ENCODE measurements around the gene SORCS2. TPM values are rescaled to one million over a fixed set of nuclear protein-coding genes. Genes with fewer than 3 reads are reported as not detected.

SORCS2 gene
- total and polyA plus RNA-seq, 8 donors = 4.6 to 9.7 (median 7.2) TPM

DNA sequence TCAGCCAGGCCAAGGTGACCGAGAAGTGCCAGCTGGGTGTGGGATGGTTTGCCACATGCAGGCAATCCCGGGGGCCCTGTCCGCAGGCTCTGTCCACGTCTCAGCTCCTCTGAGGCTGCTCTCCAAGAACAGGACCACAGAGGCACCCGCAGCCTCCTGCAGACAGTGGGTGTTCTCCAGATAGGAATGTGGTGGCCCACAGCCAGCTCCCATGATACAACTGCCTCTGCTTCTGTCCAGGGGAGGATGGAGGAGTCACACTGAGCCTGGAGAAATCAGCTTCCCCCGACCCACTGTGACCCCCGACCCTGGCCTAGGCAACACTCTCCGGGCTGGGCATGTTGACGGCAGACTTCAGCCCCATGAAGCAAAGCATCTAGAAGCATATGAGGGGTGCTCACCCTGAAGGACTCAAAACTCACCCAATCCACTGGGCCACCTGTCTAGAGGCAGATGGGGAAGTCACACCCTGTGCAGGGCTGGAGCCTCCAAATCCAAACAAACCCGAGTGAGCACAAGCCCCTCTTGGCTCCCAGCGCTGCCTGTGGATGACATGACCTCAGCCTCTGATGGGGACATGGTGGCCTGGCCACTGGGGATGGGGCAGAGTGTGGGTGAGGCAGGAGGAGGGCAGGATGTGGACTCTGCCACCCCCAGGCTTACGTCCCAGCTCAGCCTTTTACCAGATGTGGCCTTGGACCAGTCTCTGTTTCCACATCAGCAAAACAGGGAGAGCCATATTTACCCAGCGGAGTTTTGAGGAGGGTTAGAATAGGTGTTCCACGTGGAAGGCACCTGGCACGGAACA, 140.1 kb downstream of the SORCS2 start:
- TF ChIP-seq, protein P1, sequence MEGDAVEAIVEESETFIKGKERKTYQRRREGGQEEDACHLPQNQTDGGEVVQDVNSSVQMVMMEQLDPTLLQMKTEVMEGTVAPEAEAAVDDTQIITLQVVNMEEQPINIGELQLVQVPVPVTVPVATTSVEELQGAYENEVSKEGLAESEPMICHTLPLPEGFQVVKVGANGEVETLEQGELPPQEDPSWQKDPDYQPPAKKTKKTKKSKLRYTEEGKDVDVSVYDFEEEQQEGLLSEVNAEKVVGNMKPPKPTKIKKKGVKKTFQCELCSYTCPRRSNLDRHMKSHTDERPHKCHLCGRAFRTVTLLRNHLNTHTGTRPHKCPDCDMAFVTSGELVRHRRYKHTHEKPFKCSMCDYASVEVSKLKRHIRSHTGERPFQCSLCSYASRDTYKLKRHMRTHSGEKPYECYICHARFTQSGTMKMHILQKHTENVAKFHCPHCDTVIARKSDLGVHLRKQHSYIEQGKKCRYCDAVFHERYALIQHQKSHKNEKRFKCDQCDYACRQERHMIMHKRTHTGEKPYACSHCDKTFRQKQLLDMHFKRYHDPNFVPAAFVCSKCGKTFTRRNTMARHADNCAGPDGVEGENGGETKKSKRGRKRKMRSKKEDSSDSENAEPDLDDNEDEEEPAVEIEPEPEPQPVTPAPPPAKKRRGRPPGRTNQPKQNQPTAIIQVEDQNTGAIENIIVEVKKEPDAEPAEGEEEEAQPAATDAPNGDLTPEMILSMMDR (IDR thresholded peaks at IDR 0.05) = no peak
- ATAC-seq (no peak), DNase-seq (peak in 1 of 4 donors; percentile 59)
- H3K27ac ChIP-seq = no peak overlapping the region
- H3K36me3 ChIP-seq = no peaks in the 10 kb centered on the region
- intact Hi-C loops (cut with DNase I) = no loop called here
- no peaks in the 10 kb centered on the region for H3K9me3 ChIP-seq
- no peak overlapping the region for H3K4me3 ChIP-seq
- H3K4me1 ChIP-seq = peaks cover 0 to 11% of the 10 kb centered on the region in 2 donors
- H3K27me3 ChIP-seq = peaks cover 0 to 14% of the 10 kb centered on the region in 2 donors

DNA sequence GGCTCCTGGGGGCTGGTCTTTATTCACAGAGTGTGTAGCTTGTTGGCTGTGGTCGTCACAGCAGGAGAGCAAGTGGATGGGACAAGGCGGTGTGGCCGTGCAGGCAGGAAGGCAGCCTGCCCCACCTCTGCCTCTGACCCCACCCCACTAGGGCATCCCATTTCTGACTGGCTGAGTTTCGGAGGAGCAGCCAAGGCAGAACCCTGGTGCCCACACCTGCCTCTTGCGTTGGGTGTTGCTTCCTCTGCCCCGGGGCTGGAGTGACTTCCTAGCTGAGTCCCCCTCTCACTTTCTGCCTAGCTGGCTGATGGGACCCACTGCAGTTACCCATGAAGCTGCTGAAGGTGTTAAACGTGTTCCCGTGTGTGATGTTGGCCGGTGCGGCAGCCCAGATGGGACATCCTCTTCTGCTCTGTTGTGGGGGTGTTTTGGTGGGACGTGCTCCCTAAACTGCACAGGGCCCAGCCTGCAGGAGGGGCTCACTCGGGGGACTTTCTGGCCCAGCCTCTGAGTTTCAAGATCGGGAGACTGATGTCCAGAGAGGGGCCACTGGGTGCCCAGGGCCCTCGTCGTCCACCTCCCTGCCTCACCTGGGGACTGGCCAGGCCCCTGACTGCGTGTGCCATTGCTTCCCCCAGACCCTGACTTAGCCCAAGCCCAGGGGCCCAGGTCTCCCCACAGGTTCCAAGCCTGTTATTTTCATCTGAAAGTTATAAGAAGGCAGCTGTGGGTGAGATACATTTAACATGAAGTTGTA, 140.9 kb downstream of the SORCS2 start:
- no peak for ATAC-seq
- no peaks in the 10 kb centered on the region for H3K36me3 ChIP-seq
- no peaks in the 10 kb centered on the region for H3K9me3 ChIP-seq
- peaks cover 0 to 14% of the 10 kb centered on the region in 2 donors for H3K27me3 ChIP-seq
- TF ChIP-seq, protein P1 (IDR thresholded peaks at IDR 0.05) = no peak
- no peak overlapping the region for H3K4me3 ChIP-seq
- DNase-seq = peak in 1 of 4 donors; percentile 63
- intact Hi-C loops (cut with DNase I) = no loop called here
- no peak overlapping the region for H3K27ac ChIP-seq
- H3K4me1 ChIP-seq = peaks cover 0 to 11% of the 10 kb centered on the region in 2 donors

DNA sequence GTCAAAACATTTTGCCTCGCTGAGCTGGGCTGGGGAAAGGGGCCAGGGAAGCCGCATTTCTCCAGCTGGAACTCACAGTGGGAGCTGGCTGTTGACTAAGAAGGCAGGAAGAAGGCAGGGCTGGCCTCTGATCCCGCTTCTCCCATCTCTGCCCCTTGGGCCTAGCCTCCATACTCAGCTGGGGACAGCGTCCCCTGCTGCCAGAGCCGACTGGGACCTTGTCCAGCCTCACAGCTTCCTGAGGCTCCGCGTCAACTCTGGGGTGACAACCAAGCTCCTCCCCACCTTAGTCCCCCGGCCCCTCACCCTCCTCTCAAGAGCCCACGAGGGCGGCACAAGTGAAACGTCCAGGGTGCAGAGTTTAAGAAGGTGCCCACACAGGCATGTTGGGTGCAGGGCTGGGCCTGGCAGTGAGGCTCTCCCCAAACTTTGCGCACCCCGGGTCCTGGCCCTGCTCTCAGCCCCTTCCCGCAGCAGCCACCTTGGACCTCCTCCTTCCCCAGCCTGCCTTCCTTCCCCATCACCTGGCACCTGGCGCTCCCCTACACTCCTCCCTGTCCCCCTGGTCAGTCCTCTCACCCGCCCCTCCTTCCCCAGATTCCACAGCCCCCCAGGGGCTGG, 141.6 kb downstream of the SORCS2 start:
- ATAC-seq (no peak), DNase-seq (no peak)
- Histone ChIP-seq H3K9me3 (no peaks in the 10 kb centered on the region), H3K4me3 (no peak overlapping the region), H3K27me3 (peaks cover 0 to 14% of the 10 kb centered on the region in 2 donors), H3K27ac (no peak overlapping the region), H3K36me3 (no peaks in the 10 kb centered on the region), H3K4me1 (peaks cover 0 to 11% of the 10 kb centered on the region in 2 donors)
- TF ChIP-seq, protein P1 (IDR thresholded peaks at IDR 0.05) = no peak
- intact Hi-C loops (cut with DNase I) = no loop called here

DNA sequence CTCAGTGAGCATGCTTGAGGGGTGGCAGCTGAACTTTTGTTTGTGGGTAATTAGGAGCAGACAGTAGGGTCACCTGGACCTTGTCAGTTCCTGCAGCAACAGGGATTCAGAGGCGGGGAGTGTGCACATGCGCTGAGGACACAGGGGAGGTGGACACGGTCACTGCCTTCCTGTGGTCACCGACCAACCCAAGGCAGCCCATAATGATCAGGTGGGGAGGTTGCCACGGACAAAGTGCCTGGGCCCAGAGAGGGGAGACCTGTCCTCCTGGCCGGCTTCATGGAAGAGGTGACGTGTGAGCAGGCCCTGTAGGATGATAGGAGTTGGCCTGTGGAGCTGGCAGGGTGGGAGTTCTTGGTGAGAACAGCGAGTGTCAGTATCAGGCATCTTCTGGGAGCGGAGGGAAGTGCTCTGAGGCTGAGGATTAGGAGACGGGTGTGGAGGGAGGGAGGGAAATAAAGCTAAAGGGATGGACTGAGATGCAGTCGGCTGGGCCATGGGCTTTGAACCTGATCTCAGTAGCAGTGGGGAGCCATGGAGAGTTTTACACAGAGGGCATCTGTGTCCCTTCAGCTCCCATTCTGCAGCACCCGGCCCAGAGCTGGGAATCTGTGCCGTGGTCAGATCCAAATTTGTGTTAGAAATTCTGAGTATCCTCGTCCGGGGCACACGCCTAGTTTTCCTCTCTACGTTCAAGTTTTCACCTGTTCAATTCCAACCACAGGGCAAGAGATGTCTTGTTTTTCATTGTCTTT, 142.4 kb downstream of the SORCS2 start:
- Histone ChIP-seq H3K27me3 (peaks cover 0 to 14% of the 10 kb centered on the region in 2 donors), H3K27ac (no peak overlapping the region), H3K4me3 (no peak overlapping the region), H3K4me1 (peaks cover 0 to 6% of the 10 kb centered on the region in 2 donors), H3K9me3 (no peaks in the 10 kb centered on the region), H3K36me3 (no peaks in the 10 kb centered on the region)
- intact Hi-C loops (cut with DNase I) = no loop called here
- ATAC-seq = no peak
- TF ChIP-seq, protein P1 (IDR thresholded peaks at IDR 0.05) = no peak
- DNase-seq = no peak

Measured in left lung (tissue), 10 donors.